Measurements from ENCODE around the gene TMEM266.

DNA sequence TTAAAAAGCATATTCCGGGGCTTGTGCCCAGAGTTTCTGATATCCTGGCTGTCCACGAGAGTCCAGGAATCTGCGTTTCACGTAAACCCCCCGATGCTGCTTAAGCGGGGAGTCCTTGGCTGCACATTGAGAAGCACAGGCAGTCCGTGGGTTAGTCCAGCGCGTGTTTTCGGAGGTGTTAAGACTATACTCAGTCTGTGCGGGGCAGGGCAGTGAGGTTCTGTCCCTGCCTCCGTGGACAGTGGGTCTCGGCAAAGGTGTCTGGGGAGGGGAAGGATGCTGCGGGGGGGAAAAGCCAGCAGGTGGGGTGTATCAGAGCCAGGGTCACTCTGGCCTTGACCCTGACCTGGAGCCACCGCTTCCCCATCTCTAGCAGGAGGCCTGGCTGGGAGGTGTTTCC, 106.2 kb downstream of the TMEM266 start:
- no peak for TF ChIP-seq CTCF (IDR thresholded peaks at IDR 0.05; ENCODE audit: insufficient read depth, low read length, poor library complexity, severe bottlenecking)
- no peak for TF ChIP-seq EZH2phosphoT487 (conservative IDR thresholded peaks at IDR 0.05; ENCODE audit: low read length)
